SK-N-MC (cell line): ENCODE measurements around the gene FARS2.

ENCODE experiments used
- EZH2 ChIP-seq: fragments of 200-600 bp; sonication (generic); IDR thresholded peaks from one replicate; pipeline ENCODE4 v1.6.1; 2017; ENCODE audit warnings: antibody characterized with exemption
- FOXP2 ChIP-seq: optimal IDR thresholded peaks from 2 replicates; pipeline ENCODE3; 2011; ENCODE audit warnings: mild to moderate bottlenecking, moderate library complexity; ENCODE audit not compliant: insufficient read depth; ENCODE audit errors: extremely low read length, control extremely low read depth
- POLR2AphosphoS5 ChIP-seq: IDR thresholded peaks from 2 replicates; pipeline ENCODE4 v1.6.1; 2012; ENCODE audit warnings: mild to moderate bottlenecking, low read depth, low read length, borderline replicate concordance

- TF ChIP-seq EZH2 = no peak
- TF ChIP-seq POLR2AphosphoS5 = no peak
- TF ChIP-seq FOXP2 = no peak
Observed at GRCh38 chr6:5674141-5674540, 412.8 kb downstream of the FARS2 start.
